Tibial nerve (tissue), 4 donors: ENCODE measurements around the gene CCDC150. TPM values are rescaled to one million over a fixed set of nuclear protein-coding genes. Genes with fewer than 3 reads are reported as not detected.

Experiments used
- DNase-seq, 2 donors: peaks; one replicate each; pipeline ENCODE4 v3.0.0-alpha.2; 2019; ENCODE audit warnings: low spot score in 2 of 2
- H3K27ac ChIP-seq, 4 donors: fragments of 200-600 bp; sonication (generic) in 3 of 4; one replicate each; pipeline ENCODE4 v1.5.1; 2017 to 2019; ENCODE audit warnings: mild to moderate bottlenecking in 1 of 4
- H3K27me3 ChIP-seq, 2 donors: fragments of 200-600 bp; sonication (generic) in 1 of 2; one replicate each; pipeline versions ENCODE4 v1.5.1 to v1.6.0; 2017 to 2019
- H3K36me3 ChIP-seq, 3 donors: fragments of 200-600 bp; sonication (generic); one replicate each; pipeline ENCODE4 v1.5.1; 2018 to 2019
- H3K4me1 ChIP-seq, 4 donors: fragments of 200-600 bp; sonication (generic) in 3 of 4; one replicate each; pipeline ENCODE4 v1.5.1; 2017 to 2019
- H3K4me3 ChIP-seq, 4 donors: fragments of 200-600 bp; sonication (generic) in 3 of 4; one replicate each; pipeline ENCODE4 v1.5.1; 2017 to 2019; ENCODE audit warnings: mild to moderate bottlenecking in 1 of 4, moderate library complexity in 1 of 4
- H3K9me3 ChIP-seq, 4 donors: fragments of 200-600 bp; sonication (generic) in 3 of 4; one replicate each; pipeline ENCODE4 v1.5.1; 2017 to 2019
- EP300 ChIP-seq, 2 donors: sonication (generic); formaldehyde crosslinking; IDR thresholded peaks; one replicate each; pipeline ENCODE4 v1.6.1; 2017; ENCODE audit warnings: antibody characterized with exemption in 2 of 2, mild to moderate bottlenecking in 1 of 2
- POLR2A ChIP-seq, 2 donors: fragments of 450-650 bp; IDR thresholded peaks; one replicate each; pipeline ENCODE4 v1.6.1; 2017; ENCODE audit warnings: antibody characterized with exemption in 2 of 2, mild to moderate bottlenecking in 2 of 2, moderate library complexity in 2 of 2
- WGBS, 2 donors: methylation state at CpG; one replicate each; pipeline ENCODE4 v1.1.5; 2018; 5-methylcytosine and 5-hydroxymethylcytosine counted together
- total RNA-seq, 4 donors: library from RNA; depleted of rRNA; stranded (reverse); fragments of >200 nt; gene quantifications; one replicate each; pipeline ENCODE4 v1.1.0, GENCODE V29; 2016
- TF ChIP-seq, protein P1 (sequence below), 5 experiments: fragments of 200-600 bp in 3 of 5; fragments of 450-650 bp in 2 of 5; sonication (generic) in 3 of 5; IDR thresholded peaks; one replicate each; pipeline ENCODE4 v1.5.1; 2016 to 2019; ENCODE audit warnings: antibody characterized with exemption in 5 of 5, mild to moderate bottlenecking in 3 of 5, moderate library complexity in 2 of 5

The CCDC150 gene
- total RNA-seq, 4 donors from 2014 or later, result 1.8 to 3.5 (median 2.5) TPM

DNA sequence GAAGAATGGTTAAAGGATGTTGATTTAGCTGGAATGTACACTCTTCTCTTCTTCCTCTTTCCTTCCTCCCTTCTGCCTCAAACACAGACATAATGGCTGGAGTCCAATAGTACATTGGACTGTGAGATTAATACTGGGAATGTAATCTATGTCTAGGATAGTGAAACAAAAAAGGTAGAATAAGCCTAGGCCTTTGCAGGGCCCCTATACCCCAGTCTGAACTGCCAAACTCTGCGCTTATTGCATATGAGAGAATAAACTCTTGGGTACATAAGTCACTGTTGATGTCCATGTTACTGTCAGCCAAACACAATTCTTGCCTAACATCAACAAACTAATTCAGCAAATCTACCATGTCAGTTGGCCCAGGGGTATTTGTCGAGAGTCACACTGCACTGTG, 29.7 kb upstream of the CCDC150 start:
- TF ChIP-seq EP300 (IDR thresholded peaks at IDR 0.05), result no peak
- TF ChIP-seq POLR2A (IDR thresholded peaks at IDR 0.05), result no peak
- TF ChIP-seq, protein P1, sequence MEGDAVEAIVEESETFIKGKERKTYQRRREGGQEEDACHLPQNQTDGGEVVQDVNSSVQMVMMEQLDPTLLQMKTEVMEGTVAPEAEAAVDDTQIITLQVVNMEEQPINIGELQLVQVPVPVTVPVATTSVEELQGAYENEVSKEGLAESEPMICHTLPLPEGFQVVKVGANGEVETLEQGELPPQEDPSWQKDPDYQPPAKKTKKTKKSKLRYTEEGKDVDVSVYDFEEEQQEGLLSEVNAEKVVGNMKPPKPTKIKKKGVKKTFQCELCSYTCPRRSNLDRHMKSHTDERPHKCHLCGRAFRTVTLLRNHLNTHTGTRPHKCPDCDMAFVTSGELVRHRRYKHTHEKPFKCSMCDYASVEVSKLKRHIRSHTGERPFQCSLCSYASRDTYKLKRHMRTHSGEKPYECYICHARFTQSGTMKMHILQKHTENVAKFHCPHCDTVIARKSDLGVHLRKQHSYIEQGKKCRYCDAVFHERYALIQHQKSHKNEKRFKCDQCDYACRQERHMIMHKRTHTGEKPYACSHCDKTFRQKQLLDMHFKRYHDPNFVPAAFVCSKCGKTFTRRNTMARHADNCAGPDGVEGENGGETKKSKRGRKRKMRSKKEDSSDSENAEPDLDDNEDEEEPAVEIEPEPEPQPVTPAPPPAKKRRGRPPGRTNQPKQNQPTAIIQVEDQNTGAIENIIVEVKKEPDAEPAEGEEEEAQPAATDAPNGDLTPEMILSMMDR (IDR thresholded peaks at IDR 0.05), result no peak
- Histone ChIP-seq H3K27ac (no peak overlapping the region), H3K4me1 (no peaks in the 10 kb centered on the region), H3K9me3 (no peaks in the 10 kb centered on the region), H3K36me3 (no peaks in the 10 kb centered on the region), H3K27me3 (no peaks in the 10 kb centered on the region), H3K4me3 (no peak overlapping the region)
- DNase-seq, result no peak
- 88 to 89% methylated on average over 2 of the region's 2 CpGs for WGBS, 2 donors

DNA sequence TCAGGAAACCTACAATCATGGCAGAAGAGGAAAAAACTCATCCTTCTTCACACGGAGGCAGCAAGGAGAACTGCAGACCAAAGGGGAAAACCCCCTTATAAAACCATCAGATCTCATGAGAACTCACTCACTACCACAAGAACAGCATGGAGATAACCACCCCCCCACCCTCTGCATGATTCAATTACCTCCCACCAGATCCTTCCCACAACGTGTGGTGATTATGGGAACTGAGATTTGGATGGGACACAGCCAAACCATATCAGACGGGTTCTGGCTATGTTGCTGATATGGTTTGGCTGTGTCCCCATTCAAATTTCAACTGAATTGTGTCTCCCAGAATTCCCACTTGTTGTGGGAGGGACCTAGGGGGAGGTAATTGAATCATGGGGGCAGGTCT, 28.7 kb upstream of the CCDC150 start:
- Histone ChIP-seq H3K27me3 (no peaks in the 10 kb centered on the region), H3K9me3 (no peaks in the 10 kb centered on the region), H3K4me3 (no peak overlapping the region), H3K27ac (no peak overlapping the region), H3K4me1 (no peaks in the 10 kb centered on the region), H3K36me3 (no peaks in the 10 kb centered on the region)
- TF ChIP-seq, protein P1 (IDR thresholded peaks at IDR 0.05), result no peak
- TF ChIP-seq POLR2A (IDR thresholded peaks at IDR 0.05) (no peak), EP300 (IDR thresholded peaks at IDR 0.05) (no peak)
- DNase-seq, result no peak
- WGBS, 2 donors, result 67 to 71% methylated on average over 3 of the region's 3 CpGs

DNA sequence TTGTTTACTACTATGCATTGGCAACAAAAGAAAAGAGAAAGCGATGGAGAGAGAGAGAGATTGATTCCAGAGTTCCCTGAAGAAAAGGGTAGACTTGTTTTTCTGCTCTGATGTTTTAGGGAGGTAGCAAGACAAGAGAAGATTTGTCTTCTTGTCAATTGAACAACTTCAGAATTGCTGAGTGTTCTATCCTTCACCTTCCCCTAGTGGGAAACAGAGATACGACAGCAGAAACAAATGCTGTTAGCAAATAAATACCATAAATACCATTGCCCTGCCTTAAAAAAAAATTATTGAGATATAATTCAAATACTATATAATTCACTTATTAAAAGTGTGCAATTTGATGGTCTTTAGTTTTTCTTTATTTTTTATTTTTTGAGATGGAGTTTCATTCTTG, 26.2 kb upstream of the CCDC150 start:
- Histone ChIP-seq H3K4me1 (no peaks in the 10 kb centered on the region), H3K36me3 (no peaks in the 10 kb centered on the region), H3K27me3 (no peaks in the 10 kb centered on the region), H3K9me3 (no peaks in the 10 kb centered on the region), H3K27ac (no peak overlapping the region), H3K4me3 (no peak overlapping the region)
- DNase-seq, result no peak
- TF ChIP-seq EP300 (IDR thresholded peaks at IDR 0.05), result no peak
- no peak for TF ChIP-seq POLR2A (IDR thresholded peaks at IDR 0.05)
- TF ChIP-seq, protein P1 (IDR thresholded peaks at IDR 0.05), result no peak
- 72 to 79% methylated on average over 2 of the region's 2 CpGs for WGBS, 2 donors

DNA sequence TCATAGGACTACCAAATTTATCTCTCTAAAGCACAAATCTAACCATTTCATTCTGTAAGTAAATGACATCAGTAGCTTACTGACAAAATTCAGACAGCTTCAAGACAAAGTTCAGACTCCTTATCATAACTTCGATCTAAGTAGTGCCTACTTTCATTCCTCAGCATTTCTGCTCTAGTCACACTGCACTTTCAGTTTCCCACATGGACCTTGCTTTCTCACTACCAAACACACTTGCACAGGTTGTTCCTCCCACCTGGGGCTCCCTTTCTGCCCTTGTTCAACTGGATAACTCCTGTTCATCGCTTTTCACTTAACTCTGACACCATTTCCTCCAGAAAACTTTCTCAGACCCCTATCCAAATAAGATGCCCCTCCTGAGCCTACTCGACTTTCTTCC, 22.1 kb upstream of the CCDC150 start:
- H3K36me3 ChIP-seq, result no peaks in the 10 kb centered on the region
- no peak for TF ChIP-seq POLR2A (IDR thresholded peaks at IDR 0.05)
- no peak for TF ChIP-seq EP300 (IDR thresholded peaks at IDR 0.05)
- TF ChIP-seq, protein P1 (IDR thresholded peaks at IDR 0.05), result no peak
- H3K4me3 ChIP-seq, result no peak overlapping the region
- no peak for DNase-seq
- H3K27ac ChIP-seq, result no peak overlapping the region
- no peaks in the 10 kb centered on the region for H3K4me1 ChIP-seq
- H3K9me3 ChIP-seq, result no peaks in the 10 kb centered on the region
- 87% methylated on average over 3 of the region's 3 CpGs for WGBS, 2 donors
- H3K27me3 ChIP-seq, result no peaks in the 10 kb centered on the region

DNA sequence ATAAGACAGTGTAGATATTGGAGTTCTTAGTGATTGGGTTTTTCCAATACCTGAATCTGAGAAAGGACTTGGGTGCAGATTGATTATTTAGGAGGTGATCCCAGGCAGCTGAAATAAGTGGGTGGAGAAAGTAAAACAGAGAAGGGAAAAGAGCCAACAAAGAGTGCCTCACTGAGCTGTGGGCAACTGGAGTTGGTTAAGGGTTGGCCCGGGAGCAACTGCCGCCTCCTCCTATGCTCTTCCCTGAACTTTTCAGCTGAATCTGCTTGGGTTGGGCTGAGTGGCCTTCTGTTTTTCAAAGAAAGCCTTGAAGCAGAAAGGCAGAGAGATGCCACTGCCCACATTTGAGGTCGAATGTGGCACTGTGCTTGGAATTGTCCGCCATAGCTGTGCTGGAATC, 20.9 kb upstream of the CCDC150 start:
- no peak overlapping the region for H3K27ac ChIP-seq
- no peaks in the 10 kb centered on the region for H3K36me3 ChIP-seq
- TF ChIP-seq, protein P1 (IDR thresholded peaks at IDR 0.05), result no peak
- TF ChIP-seq EP300 (IDR thresholded peaks at IDR 0.05), result no peak
- TF ChIP-seq POLR2A (IDR thresholded peaks at IDR 0.05), result no peak
- no peaks in the 10 kb centered on the region for H3K27me3 ChIP-seq
- H3K4me3 ChIP-seq, result no peak overlapping the region
- DNase-seq, result no peak
- H3K4me1 ChIP-seq, result no peaks in the 10 kb centered on the region
- 68 to 73% methylated on average over 4 of the region's 4 CpGs for WGBS, 2 donors
- no peaks in the 10 kb centered on the region for H3K9me3 ChIP-seq
